Kidney (tissue), 14 donors: ENCODE measurements around the gene CYTH3. TPM values are rescaled to one million over a fixed set of nuclear protein-coding genes. Genes with fewer than 3 reads are reported as not detected.
A peak's percentile ranks its signal among the peaks of the same experiment; 100 is the strongest.
"Not testable (repeated sequence)": the region's sequence is repeated elsewhere in the genome, so short reads cannot be mapped to it uniquely, and the experiment has no call there.

Experiments used
- DNase-seq, 5 donors: peaks; one replicate each; pipeline ENCODE4 v3.0.0-alpha.2; 2013 to 2020
- FAIRE-seq: peaks from 2 replicates; lab custom pipeline; 2012; peaks lifted over from hg19 to GRCh38; lab: Jason Lieb, UNC
- H3K27ac ChIP-seq, 2 donors: one replicate each; pipeline ENCODE4 v1.7.0; 2013; ENCODE audit warnings: low read depth in 2 of 2, low read length in 2 of 2, inconsistent platforms in 1 of 2
- H3K27me3 ChIP-seq: one replicate; pipeline ENCODE4 v1.7.1; 2013; ENCODE audit warnings: low read length, inconsistent platforms; ENCODE audit not compliant: control insufficient read depth, insufficient read depth
- H3K36me3 ChIP-seq, 3 donors: one replicate each; pipeline versions ENCODE4 v1.7.0 to v1.7.1; 2013; ENCODE audit warnings: low read length in 3 of 3, control low read depth in 1 of 3, inconsistent platforms in 1 of 3; ENCODE audit not compliant: insufficient read depth in 3 of 3, control insufficient read depth in 2 of 3
- H3K4me1 ChIP-seq, 3 donors: one replicate each; pipeline versions ENCODE4 v1.7.0 to v1.7.1; 2013; ENCODE audit warnings: low read length in 3 of 3, inconsistent platforms in 1 of 3, low read depth in 1 of 3; ENCODE audit not compliant: control insufficient read depth in 2 of 3, insufficient read depth in 2 of 3
- H3K4me3 ChIP-seq, 3 donors: one replicate each; pipeline versions ENCODE4 v1.7.0 to v1.8.1; 2013; ENCODE audit warnings: low read length in 3 of 3, control low read depth in 1 of 3, inconsistent platforms in 1 of 3
- H3K9ac ChIP-seq, 3 donors: one replicate each; pipeline versions ENCODE4 v1.7.0 to v1.7.1; 2013; ENCODE audit warnings: low read length in 3 of 3, control low read depth in 1 of 3, inconsistent platforms in 1 of 3
- H3K9me3 ChIP-seq, 3 donors: one replicate each; pipeline versions ENCODE4 v1.7.0 to v1.7.1; 2013; ENCODE audit warnings: low read length in 3 of 3, control low read depth in 1 of 3, inconsistent platforms in 1 of 3; ENCODE audit not compliant: control insufficient read depth in 2 of 3, insufficient read depth in 1 of 3
- intact Hi-C: fragments of 100-400 bp; cut with DNase I; formaldehyde crosslinking; loops from one replicate; pipeline ENCODE4 v1.11.1; 2022
- polyA plus RNA-seq: library from polyadenylated mRNA; stranded (reverse); fragments of 350-450 nt; fragmentation: Illumina TruSeq; extraction: RNeasy Lipid Tissue Mini Kit (QIAGEN cat#74804); gene quantifications from one replicate; pipeline ENCODE4 v1.2.3, GENCODE V29; 2014; ENCODE audit warnings: low read depth, low replicate concordance; ENCODE audit not compliant: insufficient read depth
- total RNA-seq: library from RNA; stranded (reverse); fragmentation: NEBNext Ultra II Directional; extraction: Animal tissue kit (Norgen Biotek cat#: 25700); gene quantifications from one replicate; pipeline ENCODE4 v1.2.1, GENCODE V29; 2021
- TF ChIP-seq, protein P1 (sequence below): IDR thresholded peaks from 3 replicates; pipeline ENCODE4 v1.5.1; 2012; ENCODE audit warnings: mild to moderate bottlenecking, moderate library complexity, borderline replicate concordance; ENCODE audit not compliant: insufficient read depth; ENCODE audit errors: extremely low read depth
- donor health status: control.
- donor health status: control.
- donor health status: control.
- donor health status: control.
- donor health status: control.
- donor health status: DM: yes; HTN: yes; CAD: no.
- donor health status: Normal renal cell carcinoma (clear cell type).

CYTH3 gene
- total and polyA plus RNA-seq, 2 donors from 2014 or later = 9.1 to 18.5 TPM

DNA sequence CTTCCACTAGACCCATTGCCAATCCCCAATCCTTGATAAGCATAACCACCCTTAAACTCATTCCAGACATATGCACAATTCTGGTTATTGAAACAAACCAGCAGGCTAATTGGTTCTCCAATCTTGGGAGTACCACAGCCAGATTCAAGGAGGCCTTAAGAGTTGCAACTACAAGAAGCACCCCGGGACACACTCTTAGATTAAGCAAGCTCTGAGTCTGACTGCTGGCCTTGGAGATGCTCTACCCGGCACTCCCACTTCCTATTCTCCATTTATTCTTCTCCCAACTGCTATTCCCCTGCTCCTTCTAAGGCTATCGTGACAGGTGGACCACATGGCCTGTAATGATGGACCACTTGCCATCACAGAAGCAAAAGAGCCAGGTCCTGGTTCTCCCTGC, 40.3 kb downstream of the CYTH3 start:
- peaks cover 2 to 19% (median 15%) of the 10 kb centered on the region in 3 donors for H3K4me1 ChIP-seq
- DNase-seq = no peak
- H3K9me3 ChIP-seq = no peaks in the 10 kb centered on the region
- FAIRE-seq = no peak
- intact Hi-C loops = no loop called here
- no peak overlapping the region for H3K27ac ChIP-seq
- H3K4me3 ChIP-seq = no peak overlapping the region
- H3K27me3 ChIP-seq = no peaks in the 10 kb centered on the region
- TF ChIP-seq, protein P1, sequence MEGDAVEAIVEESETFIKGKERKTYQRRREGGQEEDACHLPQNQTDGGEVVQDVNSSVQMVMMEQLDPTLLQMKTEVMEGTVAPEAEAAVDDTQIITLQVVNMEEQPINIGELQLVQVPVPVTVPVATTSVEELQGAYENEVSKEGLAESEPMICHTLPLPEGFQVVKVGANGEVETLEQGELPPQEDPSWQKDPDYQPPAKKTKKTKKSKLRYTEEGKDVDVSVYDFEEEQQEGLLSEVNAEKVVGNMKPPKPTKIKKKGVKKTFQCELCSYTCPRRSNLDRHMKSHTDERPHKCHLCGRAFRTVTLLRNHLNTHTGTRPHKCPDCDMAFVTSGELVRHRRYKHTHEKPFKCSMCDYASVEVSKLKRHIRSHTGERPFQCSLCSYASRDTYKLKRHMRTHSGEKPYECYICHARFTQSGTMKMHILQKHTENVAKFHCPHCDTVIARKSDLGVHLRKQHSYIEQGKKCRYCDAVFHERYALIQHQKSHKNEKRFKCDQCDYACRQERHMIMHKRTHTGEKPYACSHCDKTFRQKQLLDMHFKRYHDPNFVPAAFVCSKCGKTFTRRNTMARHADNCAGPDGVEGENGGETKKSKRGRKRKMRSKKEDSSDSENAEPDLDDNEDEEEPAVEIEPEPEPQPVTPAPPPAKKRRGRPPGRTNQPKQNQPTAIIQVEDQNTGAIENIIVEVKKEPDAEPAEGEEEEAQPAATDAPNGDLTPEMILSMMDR = no peak
- H3K36me3 ChIP-seq = no peaks in the 10 kb centered on the region
- no peak overlapping the region for H3K9ac ChIP-seq

DNA sequence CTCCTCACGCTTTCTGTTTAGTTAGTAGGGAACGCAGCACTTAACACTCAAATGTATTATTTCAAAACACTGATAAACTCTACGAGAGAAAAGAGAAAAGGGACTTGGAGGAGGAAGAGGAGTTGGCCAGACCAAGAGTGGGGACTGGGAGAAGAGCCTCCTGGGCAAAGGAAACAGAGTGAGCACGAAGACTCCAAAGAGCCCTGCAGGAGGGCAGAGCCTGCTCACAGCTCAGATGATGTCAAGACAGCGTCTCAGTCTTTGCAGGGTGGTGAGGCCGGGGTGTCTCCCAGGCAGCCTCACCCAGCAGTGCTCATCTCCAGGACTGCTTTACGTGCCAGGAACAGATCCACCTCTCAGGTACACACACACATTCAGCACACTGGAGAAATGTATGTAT, 41.2 kb downstream of the CYTH3 start:
- no peak for DNase-seq
- Histone ChIP-seq H3K36me3 (no peaks in the 10 kb centered on the region), H3K27me3 (no peaks in the 10 kb centered on the region), H3K27ac (no peak overlapping the region), H3K9me3 (no peaks in the 10 kb centered on the region), H3K4me1 (peaks cover 2 to 19% (median 18%) of the 10 kb centered on the region in 3 donors), H3K9ac (no peak overlapping the region), H3K4me3 (no peak overlapping the region)
- TF ChIP-seq, protein P1 = no peak
- intact Hi-C loops = no loop called here
- no peak for FAIRE-seq

DNA sequence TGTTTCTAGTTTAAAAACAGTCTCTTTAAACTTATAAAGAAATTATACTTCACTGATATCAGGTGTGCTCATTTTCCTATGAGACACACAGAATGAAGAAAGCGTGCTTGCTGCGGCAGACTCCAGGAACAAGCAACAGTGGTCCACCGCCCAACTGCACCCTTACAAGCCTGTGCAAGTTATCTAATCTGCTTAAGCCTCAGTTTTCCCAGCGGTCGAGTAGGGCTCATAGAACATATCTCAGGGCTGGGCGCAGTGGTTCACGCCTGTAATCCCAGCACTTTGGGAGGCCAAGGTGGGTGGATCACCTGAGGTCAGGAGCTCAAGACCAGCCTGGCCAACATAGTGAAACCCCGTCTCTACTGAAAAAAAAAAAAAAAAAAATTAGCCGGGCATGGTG, 43.1 kb downstream of the CYTH3 start:
- intact Hi-C loops = not testable (repeated sequence)

DNA sequence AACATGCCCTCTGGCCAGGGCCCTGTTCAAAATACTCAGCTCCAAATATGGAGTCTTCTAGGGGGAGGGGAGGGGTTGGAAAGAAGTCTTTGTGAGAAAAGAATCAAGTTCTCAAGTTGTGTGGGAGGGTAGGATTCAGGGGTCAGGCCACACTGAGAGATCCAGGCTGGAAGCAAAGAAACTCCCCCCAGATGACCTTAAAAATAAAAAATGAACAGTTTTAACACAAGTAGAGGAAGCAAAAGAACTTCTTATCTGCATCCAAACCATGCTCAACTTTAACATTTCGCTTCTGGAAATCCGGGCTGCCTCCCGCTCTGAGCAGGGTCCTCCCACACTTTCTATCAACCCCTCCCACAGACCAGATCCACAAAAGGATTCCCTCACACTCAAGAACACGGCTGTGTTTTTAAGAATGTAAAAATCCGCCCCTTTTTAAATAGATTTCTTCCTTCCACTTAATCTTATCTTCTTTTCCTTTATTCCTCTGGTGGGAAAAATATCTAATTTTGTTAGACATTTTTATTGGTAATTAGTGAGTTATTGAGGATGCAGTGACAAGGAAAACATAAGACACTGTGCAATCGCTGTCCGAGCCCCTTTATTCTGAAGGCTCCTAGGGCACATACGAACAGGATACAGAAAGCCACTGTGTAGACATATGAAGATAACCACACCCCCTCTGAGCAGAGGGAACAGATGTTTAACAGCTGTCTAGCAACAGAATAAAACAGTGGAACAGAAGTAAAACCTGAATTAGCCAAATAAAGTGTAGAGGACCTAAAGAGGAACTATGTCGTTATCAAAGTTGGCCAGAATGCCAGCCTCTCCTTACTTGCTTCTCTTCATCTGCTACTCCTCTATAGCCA, 43.8 kb downstream of the CYTH3 start:
- intact Hi-C loops = no loop called here
- TF ChIP-seq, protein P1 = no peak
- Histone ChIP-seq H3K9me3 (no peaks in the 10 kb centered on the region), H3K27ac (peak overlapping the region in 1 of 2 donors; percentile 32), H3K27me3 (no peaks in the 10 kb centered on the region), H3K36me3 (no peaks in the 10 kb centered on the region), H3K4me1 (peaks cover 2 to 20% (median 19%) of the 10 kb centered on the region in 3 donors), H3K4me3 (peak overlapping the region in 1 of 3 donors; percentile 12), H3K9ac (peak overlapping the region in 1 of 3 donors; percentile 24)
- DNase-seq (peak in 4 of 5 donors; percentile 59 to 96 (median 80)), FAIRE-seq (no peak)

More for the DNA sequence above, 43.1 kb downstream of the CYTH3 start:
- H3K9me3 ChIP-seq, H3K27me3 ChIP-seq, H3K27ac ChIP-seq, H3K36me3 ChIP-seq, H3K9ac ChIP-seq, DNase-seq, H3K4me3 ChIP-seq, FAIRE-seq: not testable (repeated sequence)
- peaks cover 2 to 20% (median 19%) of the 10 kb centered on the region in 3 donors for H3K4me1 ChIP-seq
